Glutamatergic neuron (in vitro differentiated cells): ENCODE results near the gene ACAN. TPM values are rescaled to one million over a fixed set of nuclear protein-coding genes. Genes with fewer than 3 reads are reported as not detected.

ENCODE experiments used
- DNase-seq: peaks from one replicate; pipeline ENCODE4 v3.0.0; 2022
- H3K27ac Mint-ChIP-seq: one replicate; pipeline ENCODE4 v1.8.0; 2020; ENCODE audit warnings: mild to moderate bottlenecking, mixed read lengths, inconsistent platforms; ENCODE audit not compliant: unreplicated experiment
- H3K27me3 Mint-ChIP-seq: one replicate; pipeline ENCODE4 v1.8.0; 2020; ENCODE audit warnings: mild to moderate bottlenecking, moderate library complexity, mixed read lengths, inconsistent platforms; ENCODE audit not compliant: unreplicated experiment
- H3K36me3 Mint-ChIP-seq: one replicate; pipeline ENCODE4 v1.8.0; 2020; ENCODE audit warnings: mild to moderate bottlenecking, mixed read lengths, inconsistent platforms; ENCODE audit not compliant: unreplicated experiment
- H3K4me1 Mint-ChIP-seq: one replicate; pipeline ENCODE4 v1.8.0; 2020; ENCODE audit warnings: mild to moderate bottlenecking, low read depth, mixed read lengths, inconsistent platforms; ENCODE audit not compliant: unreplicated experiment
- H3K4me3 Mint-ChIP-seq: one replicate; pipeline ENCODE4 v1.8.0; 2020; ENCODE audit warnings: mild to moderate bottlenecking, mixed read lengths, inconsistent platforms; ENCODE audit not compliant: unreplicated experiment
- H3K9me3 Mint-ChIP-seq: one replicate; pipeline ENCODE4 v1.8.0; 2020; ENCODE audit warnings: mild to moderate bottlenecking, moderate library complexity, mixed read lengths, inconsistent platforms; ENCODE audit not compliant: unreplicated experiment
- total RNA-seq: library from RNA; stranded (reverse); fragmentation: NEBNext Ultra II Directional; extraction: Animal tissue kit (Norgen Biotek cat#: 25700); gene quantifications from one replicate; pipeline ENCODE4 v1.2.1, GENCODE V29; 2021; ENCODE audit not compliant: unreplicated experiment
- TF ChIP-seq, protein P1 (sequence below): fragments of 200-600 bp; sonication (generic); IDR thresholded peaks from one replicate; pipeline ENCODE4 v1.5.0; 2021; ENCODE audit not compliant: partially characterized antibody, unreplicated experiment

The ACAN gene
- total RNA-seq, 1 donor from 2014 or later, result 0.05 TPM

DNA sequence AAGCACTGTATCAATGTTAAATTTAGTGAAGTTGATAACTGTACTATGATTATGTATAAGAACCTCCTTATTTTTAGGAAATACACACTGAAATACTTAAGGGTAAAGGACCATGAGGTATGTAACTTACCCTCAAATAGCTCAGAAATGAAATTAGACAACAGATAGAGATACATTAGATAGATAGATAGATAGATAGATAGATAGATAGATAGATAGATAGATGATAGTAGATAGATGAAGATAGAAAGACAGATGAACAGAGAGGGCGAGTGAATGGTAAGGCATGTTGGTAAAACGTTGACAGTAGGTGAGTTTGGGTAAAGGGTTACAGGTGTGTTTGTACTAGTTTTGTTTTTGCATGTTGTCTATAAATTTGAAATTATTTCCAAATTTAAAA, 38.0 kb upstream of the ACAN start:
- Mint-ChIP-seq H3K27ac (no peak overlapping the region), H3K4me1 (no peaks in the 10 kb centered on the region), H3K36me3 (peaks cover 12% of the 10 kb centered on the region), H3K9me3 (peaks cover 1% of the 10 kb centered on the region), H3K4me3 (no peak overlapping the region), H3K27me3 (peaks cover 1% of the 10 kb centered on the region)
- DNase-seq, result no peak
- TF ChIP-seq, protein P1, sequence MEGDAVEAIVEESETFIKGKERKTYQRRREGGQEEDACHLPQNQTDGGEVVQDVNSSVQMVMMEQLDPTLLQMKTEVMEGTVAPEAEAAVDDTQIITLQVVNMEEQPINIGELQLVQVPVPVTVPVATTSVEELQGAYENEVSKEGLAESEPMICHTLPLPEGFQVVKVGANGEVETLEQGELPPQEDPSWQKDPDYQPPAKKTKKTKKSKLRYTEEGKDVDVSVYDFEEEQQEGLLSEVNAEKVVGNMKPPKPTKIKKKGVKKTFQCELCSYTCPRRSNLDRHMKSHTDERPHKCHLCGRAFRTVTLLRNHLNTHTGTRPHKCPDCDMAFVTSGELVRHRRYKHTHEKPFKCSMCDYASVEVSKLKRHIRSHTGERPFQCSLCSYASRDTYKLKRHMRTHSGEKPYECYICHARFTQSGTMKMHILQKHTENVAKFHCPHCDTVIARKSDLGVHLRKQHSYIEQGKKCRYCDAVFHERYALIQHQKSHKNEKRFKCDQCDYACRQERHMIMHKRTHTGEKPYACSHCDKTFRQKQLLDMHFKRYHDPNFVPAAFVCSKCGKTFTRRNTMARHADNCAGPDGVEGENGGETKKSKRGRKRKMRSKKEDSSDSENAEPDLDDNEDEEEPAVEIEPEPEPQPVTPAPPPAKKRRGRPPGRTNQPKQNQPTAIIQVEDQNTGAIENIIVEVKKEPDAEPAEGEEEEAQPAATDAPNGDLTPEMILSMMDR, result no peak

DNA sequence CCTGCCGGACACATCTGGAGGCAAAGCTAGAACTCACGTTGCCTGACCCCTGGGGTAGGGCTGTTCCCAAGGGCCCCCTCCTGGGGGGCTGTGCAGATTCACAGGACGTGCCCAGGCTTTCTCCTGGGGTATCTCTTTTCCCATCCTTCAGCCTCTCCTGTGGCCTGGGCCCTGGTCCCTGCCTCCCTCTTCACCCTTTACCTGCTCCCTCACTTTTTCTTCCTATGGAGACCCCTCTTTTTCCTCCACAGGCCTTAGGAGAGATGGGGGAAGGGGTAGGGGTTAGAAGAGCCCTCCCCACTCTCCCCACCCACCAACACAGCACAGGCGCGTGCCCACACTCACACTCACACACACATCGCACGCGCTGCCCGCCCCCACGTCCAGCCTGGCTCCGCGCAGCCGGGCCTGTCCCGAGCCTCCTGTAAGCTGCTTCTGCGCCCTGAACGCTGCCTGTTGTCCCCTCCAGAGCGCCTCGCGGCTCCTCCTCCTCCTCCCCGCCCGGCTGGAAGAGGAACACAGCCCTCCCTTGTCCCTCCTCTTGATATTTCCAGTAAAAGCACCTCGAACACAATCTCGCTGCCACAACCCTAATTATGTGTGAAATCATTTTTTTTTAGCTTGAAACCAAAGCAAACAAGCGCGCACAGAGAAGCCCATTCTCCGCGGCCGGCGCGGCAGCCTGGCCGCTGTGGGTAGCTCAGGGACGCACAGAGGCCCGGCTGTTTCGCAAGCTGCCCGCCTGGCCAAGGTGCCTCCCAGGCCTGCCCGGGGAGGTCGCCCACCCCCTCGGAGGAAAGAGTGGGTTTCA, 33.9 kb upstream of the ACAN start:
- Mint-ChIP-seq H3K27me3 (peaks cover 4% of the 10 kb centered on the region), H3K36me3 (peaks cover 20% of the 10 kb centered on the region), H3K4me3 (peak overlapping the region; percentile 55), H3K27ac (no peak overlapping the region), H3K9me3 (no peaks in the 10 kb centered on the region), H3K4me1 (no peaks in the 10 kb centered on the region)
- TF ChIP-seq, protein P1, result no peak
- DNase-seq, result no peak

DNA sequence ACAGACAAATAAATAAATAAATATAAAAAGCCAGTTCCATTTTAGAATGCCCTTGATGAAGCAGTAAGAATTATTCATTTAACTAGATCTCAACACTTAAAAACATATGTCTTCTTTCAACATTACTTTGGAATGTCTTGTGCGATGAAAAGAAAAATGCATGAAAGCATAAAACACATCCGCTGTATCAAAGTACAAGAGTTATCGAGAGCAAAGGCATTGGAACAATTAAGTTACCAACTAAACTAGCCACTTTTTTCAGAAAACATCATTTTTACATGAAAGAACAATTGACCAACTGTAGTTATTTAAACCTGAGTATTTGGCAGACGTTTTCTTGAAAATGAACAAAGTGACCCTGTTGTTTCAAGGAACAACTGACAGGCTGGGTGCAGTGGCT, 27.5 kb upstream of the ACAN start:
- H3K27ac Mint-ChIP-seq, result no peak overlapping the region
- H3K4me3 Mint-ChIP-seq, result no peak overlapping the region
- TF ChIP-seq, protein P1, result no peak
- no peaks in the 10 kb centered on the region for H3K4me1 Mint-ChIP-seq
- H3K9me3 Mint-ChIP-seq, result peaks cover 7% of the 10 kb centered on the region
- H3K27me3 Mint-ChIP-seq, result peaks cover under 1% of the 10 kb centered on the region
- DNase-seq, result no peak
- peaks cover 7% of the 10 kb centered on the region for H3K36me3 Mint-ChIP-seq

DNA sequence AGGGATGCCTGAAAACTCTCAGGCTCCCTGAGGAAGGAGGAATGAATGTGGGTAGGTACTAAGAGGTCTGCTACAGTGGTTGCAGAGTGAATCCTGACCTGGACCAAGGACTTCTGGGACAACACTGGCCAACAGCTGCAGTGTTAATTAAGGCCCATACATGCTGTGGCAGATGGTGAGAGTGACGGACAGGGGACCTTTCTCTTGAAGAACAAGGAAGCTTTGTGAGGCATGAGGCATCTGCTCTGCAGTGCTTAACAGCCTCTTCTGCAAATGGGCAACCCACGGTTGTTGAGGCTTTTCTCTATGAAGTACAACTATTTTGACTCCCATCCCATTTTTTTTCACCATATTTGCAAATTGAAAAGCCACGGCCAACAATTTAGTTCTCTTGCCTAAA, 26.6 kb upstream of the ACAN start:
- TF ChIP-seq, protein P1, result no peak
- H3K27ac Mint-ChIP-seq, result peak overlapping the region; percentile 9
- peaks cover 4% of the 10 kb centered on the region for H3K36me3 Mint-ChIP-seq
- DNase-seq, result no peak
- no peaks in the 10 kb centered on the region for H3K27me3 Mint-ChIP-seq
- peaks cover 7% of the 10 kb centered on the region for H3K9me3 Mint-ChIP-seq
- H3K4me1 Mint-ChIP-seq, result no peaks in the 10 kb centered on the region
- no peak overlapping the region for H3K4me3 Mint-ChIP-seq

DNA sequence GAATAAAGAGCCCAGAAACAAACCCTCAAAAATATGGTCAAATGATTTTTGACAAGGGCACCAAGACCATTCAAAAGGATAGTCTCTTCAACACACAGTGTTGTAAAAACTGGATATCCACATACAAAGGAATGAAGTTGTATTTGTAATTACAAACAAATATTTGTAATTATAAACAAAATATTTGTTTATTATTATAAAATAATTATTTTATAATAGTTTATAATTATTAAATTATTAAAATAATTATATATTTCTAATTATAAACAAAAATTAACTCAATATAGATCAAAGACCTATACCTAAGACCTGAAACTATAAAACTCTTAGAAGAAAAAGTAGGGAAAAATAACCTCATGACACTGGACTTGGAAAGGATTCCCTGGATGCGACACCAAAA, 23.3 kb upstream of the ACAN start:
- Mint-ChIP-seq H3K4me3 (no peak overlapping the region), H3K36me3 (no peaks in the 10 kb centered on the region), H3K9me3 (peaks cover 7% of the 10 kb centered on the region), H3K27me3 (no peaks in the 10 kb centered on the region), H3K4me1 (no peaks in the 10 kb centered on the region), H3K27ac (no peak overlapping the region)
- TF ChIP-seq, protein P1, result no peak
- no peak for DNase-seq
